SK-N-SH treated with all-trans-retinoic acid at 6 μM for 48 hours (cell line): ENCODE results near the gene PTPRJ.

Experiments used
- ATAC-seq: fragments of 200-7000 bp; cut with Tn5 transposase; 3 replicates; pipeline ENCODE4 v1.9.1; 2020; ENCODE audit warnings: mild to moderate bottlenecking, moderate library complexity
- ARNTL ChIP-seq: fragments of 450-650 bp; formaldehyde crosslinking; IDR thresholded peaks from 2 replicates; pipeline ENCODE4 v1.5.0; 2020; ENCODE audit warnings: low read depth, mild to moderate bottlenecking, moderate library complexity, borderline replicate concordance
- CREB5 ChIP-seq: fragments of 250-450 bp; sonication (Bioruptor Pico); IDR thresholded peaks from 2 replicates; pipeline ENCODE4 v1.5.1; 2020; ENCODE audit warnings: low read depth, mild to moderate bottlenecking, moderate library complexity
- CSDC2 ChIP-seq: fragments of 250-450 bp; sonication (Bioruptor Pico); IDR thresholded peaks from 2 replicates; pipeline ENCODE4 v1.5.0; 2020; ENCODE audit warnings: mild to moderate bottlenecking, moderate library complexity
- ESRRG ChIP-seq: fragments of 250-450 bp; sonication (Bioruptor Pico); IDR thresholded peaks from 2 replicates; pipeline ENCODE4 v1.6.1; 2021; ENCODE audit warnings: mild to moderate bottlenecking
- GLIS3 ChIP-seq: fragments of 250-450 bp; sonication (Bioruptor Pico); IDR thresholded peaks from 2 replicates; pipeline ENCODE4 v1.5.0; 2020; ENCODE audit warnings: mild to moderate bottlenecking, moderate library complexity
- OSR1 ChIP-seq: fragments of 250-450 bp; sonication (Bioruptor Pico); IDR thresholded peaks from 2 replicates; pipeline ENCODE4 v1.8.0; 2022; ENCODE audit warnings: moderate library complexity, mild to moderate bottlenecking, inconsistent platforms
- PPARA ChIP-seq: fragments of 250-450 bp; sonication (Bioruptor Pico); IDR thresholded peaks from 2 replicates; pipeline ENCODE4 v1.5.0; 2020; ENCODE audit warnings: mild to moderate bottlenecking, borderline replicate concordance
- RARB ChIP-seq: fragments of 250-450 bp; sonication (Bioruptor Pico); IDR thresholded peaks from 2 replicates; pipeline ENCODE4 v1.8.0; 2021; ENCODE audit warnings: mild to moderate bottlenecking, moderate library complexity
- SNAI2 ChIP-seq: fragments of 250-450 bp; sonication (Bioruptor Pico); IDR thresholded peaks from 2 replicates; pipeline ENCODE4 v1.5.0; 2020; ENCODE audit warnings: mild to moderate bottlenecking, moderate library complexity
- TCF4 ChIP-seq: fragments of 250-450 bp; sonication (Bioruptor Pico); IDR thresholded peaks from 2 replicates; pipeline ENCODE4 v1.8.0; 2021; ENCODE audit warnings: mild to moderate bottlenecking, moderate library complexity, borderline replicate concordance
- TOX ChIP-seq: fragments of 250-450 bp; sonication (Bioruptor Pico); IDR thresholded peaks from 2 replicates; pipeline ENCODE4 v1.8.0; 2021; ENCODE audit warnings: mild to moderate bottlenecking, moderate library complexity, borderline replicate concordance
- ZC3H10 ChIP-seq: fragments of 250-450 bp; sonication (Bioruptor Pico); IDR thresholded peaks from 2 replicates; pipeline ENCODE4 v1.5.1; 2021; ENCODE audit warnings: mild to moderate bottlenecking, moderate library complexity
- ZFP3 ChIP-seq: fragments of 250-450 bp; sonication (Bioruptor Pico); IDR thresholded peaks from 2 replicates; pipeline ENCODE4 v1.5.0; 2020; ENCODE audit warnings: mild to moderate bottlenecking, moderate library complexity
- ZFP30 ChIP-seq: fragments of 450-650 bp; formaldehyde crosslinking; IDR thresholded peaks from 2 replicates; pipeline ENCODE4 v1.5.0; 2022; ENCODE audit warnings: mild to moderate bottlenecking, moderate library complexity
- ZNF565 ChIP-seq: fragments of 450-650 bp; formaldehyde crosslinking; conservative IDR thresholded peaks from 2 replicates; pipeline ENCODE4 v1.5.0; 2020; ENCODE audit warnings: low read depth, mild to moderate bottlenecking, moderate library complexity
- ZNF8 ChIP-seq: fragments of 450-650 bp; formaldehyde crosslinking; IDR thresholded peaks from 2 replicates; pipeline ENCODE4 v1.5.0; 2020; ENCODE audit warnings: mild to moderate bottlenecking, moderate library complexity
- TF ChIP-seq, protein P1 (sequence below): fragments of 250-450 bp; sonication (Bioruptor Pico); IDR thresholded peaks from 2 replicates; pipeline ENCODE4 v1.5.1; 2021; ENCODE audit warnings: mild to moderate bottlenecking, moderate library complexity
- TF ChIP-seq, protein P2 (sequence below): fragments of 250-450 bp; sonication (Bioruptor Pico); IDR thresholded peaks from 2 replicates; pipeline ENCODE4 v1.8.0; 2021; ENCODE audit warnings: low read depth, mild to moderate bottlenecking, moderate library complexity, borderline replicate concordance
- TF ChIP-seq, protein P3 (sequence below): fragments of 250-450 bp; sonication (Bioruptor Pico); IDR thresholded peaks from 2 replicates; pipeline ENCODE4 v1.5.0; 2020; ENCODE audit warnings: mild to moderate bottlenecking, moderate library complexity

The PTPRJ gene

DNA sequence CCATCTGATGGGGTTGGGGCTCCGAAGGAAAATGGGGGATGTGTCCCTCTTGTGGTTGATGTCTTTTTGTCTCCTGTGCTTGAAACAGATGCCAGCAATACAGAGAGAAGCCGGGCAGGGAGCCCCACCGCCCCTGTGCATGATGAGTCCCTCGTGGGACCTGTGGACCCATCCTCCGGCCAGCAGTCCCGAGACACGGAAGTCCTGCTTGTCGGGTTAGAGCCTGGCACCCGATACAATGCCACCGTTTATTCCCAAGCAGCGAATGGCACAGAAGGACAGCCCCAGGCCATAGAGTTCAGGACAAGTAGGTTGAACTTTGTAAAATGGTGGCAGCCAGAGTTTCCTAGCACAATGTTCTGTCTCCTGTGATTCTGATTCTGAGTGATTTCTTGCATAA lies 144.5 kb downstream of the PTPRJ start (continued):
- TF ChIP-seq, protein P1, sequence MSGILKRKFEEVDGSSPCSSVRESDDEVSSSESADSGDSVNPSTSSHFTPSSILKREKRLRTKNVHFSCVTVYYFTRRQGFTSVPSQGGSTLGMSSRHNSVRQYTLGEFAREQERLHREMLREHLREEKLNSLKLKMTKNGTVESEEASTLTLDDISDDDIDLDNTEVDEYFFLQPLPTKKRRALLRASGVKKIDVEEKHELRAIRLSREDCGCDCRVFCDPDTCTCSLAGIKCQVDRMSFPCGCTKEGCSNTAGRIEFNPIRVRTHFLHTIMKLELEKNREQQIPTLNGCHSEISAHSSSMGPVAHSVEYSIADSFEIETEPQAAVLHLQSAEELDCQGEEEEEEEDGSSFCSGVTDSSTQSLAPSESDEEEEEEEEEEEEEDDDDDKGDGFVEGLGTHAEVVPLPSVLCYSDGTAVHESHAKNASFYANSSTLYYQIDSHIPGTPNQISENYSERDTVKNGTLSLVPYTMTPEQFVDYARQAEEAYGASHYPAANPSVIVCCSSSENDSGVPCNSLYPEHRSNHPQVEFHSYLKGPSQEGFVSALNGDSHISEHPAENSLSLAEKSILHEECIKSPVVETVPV (CRISPR knock-in tag): no peak

DNA sequence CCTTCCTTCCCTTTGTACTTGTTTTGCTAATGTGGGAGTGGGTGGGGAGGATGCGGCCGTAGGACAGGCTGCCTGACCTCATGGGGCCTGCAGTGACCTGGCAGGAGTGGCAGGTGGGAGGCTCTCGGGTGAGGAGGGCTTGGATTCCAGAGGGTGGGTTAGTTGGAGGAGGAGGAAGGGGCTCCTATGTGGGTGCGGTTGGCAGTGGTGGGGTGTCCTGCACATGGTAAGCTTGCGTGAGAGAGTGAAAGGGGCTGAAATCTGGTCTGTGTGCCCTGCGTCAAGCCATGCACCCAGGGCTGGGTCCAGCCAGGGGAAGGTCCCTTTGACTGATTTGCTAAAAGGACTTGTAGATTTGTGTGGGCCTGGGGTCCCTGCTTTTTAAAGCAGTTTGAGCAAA lies 145.5 kb downstream of the PTPRJ start:
- TF ChIP-seq ZNF8 (CRISPR knock-in tag): no peak
- no peak for TF ChIP-seq PPARA (CRISPR knock-in tag)
- TF ChIP-seq ARNTL: no peak
- TF ChIP-seq RARB (CRISPR knock-in tag): no peak
- TF ChIP-seq ZC3H10 (CRISPR knock-in tag): no peak
- no peak for TF ChIP-seq TCF4 (CRISPR knock-in tag)
- no peak for TF ChIP-seq ZFP3
- TF ChIP-seq ZFP30: no peak
- TF ChIP-seq, protein P2, sequence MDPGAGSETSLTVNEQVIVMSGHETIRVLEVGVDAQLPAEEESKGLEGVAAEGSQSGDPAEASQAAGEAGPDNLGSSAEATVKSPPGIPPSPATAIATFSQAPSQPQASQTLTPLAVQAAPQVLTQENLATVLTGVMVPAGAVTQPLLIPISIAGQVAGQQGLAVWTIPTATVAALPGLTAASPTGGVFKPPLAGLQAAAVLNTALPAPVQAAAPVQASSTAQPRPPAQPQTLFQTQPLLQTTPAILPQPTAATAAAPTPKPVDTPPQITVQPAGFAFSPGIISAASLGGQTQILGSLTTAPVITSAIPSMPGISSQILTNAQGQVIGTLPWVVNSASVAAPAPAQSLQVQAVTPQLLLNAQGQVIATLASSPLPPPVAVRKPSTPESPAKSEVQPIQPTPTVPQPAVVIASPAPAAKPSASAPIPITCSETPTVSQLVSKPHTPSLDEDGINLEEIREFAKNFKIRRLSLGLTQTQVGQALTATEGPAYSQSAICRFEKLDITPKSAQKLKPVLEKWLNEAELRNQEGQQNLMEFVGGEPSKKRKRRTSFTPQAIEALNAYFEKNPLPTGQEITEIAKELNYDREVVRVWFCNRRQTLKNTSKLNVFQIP: no peak
- TF ChIP-seq ZNF565 (CRISPR knock-in tag): no peak
- TF ChIP-seq, protein P1 (CRISPR knock-in tag): no peak
- no peak for TF ChIP-seq GLIS3 (CRISPR knock-in tag)
- no peak for TF ChIP-seq ESRRG (CRISPR knock-in tag)
- TF ChIP-seq, protein P3, sequence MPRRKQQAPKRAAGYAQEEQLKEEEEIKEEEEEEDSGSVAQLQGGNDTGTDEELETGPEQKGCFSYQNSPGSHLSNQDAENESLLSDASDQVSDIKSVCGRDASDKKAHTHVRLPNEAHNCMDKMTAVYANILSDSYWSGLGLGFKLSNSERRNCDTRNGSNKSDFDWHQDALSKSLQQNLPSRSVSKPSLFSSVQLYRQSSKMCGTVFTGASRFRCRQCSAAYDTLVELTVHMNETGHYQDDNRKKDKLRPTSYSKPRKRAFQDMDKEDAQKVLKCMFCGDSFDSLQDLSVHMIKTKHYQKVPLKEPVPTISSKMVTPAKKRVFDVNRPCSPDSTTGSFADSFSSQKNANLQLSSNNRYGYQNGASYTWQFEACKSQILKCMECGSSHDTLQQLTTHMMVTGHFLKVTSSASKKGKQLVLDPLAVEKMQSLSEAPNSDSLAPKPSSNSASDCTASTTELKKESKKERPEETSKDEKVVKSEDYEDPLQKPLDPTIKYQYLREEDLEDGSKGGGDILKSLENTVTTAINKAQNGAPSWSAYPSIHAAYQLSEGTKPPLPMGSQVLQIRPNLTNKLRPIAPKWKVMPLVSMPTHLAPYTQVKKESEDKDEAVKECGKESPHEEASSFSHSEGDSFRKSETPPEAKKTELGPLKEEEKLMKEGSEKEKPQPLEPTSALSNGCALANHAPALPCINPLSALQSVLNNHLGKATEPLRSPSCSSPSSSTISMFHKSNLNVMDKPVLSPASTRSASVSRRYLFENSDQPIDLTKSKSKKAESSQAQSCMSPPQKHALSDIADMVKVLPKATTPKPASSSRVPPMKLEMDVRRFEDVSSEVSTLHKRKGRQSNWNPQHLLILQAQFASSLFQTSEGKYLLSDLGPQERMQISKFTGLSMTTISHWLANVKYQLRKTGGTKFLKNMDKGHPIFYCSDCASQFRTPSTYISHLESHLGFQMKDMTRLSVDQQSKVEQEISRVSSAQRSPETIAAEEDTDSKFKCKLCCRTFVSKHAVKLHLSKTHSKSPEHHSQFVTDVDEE: no peak
- no peak for TF ChIP-seq TOX
- no peak for TF ChIP-seq CSDC2 (CRISPR knock-in tag)
- no peak for TF ChIP-seq SNAI2 (CRISPR knock-in tag)
- ATAC-seq: no peak

DNA sequence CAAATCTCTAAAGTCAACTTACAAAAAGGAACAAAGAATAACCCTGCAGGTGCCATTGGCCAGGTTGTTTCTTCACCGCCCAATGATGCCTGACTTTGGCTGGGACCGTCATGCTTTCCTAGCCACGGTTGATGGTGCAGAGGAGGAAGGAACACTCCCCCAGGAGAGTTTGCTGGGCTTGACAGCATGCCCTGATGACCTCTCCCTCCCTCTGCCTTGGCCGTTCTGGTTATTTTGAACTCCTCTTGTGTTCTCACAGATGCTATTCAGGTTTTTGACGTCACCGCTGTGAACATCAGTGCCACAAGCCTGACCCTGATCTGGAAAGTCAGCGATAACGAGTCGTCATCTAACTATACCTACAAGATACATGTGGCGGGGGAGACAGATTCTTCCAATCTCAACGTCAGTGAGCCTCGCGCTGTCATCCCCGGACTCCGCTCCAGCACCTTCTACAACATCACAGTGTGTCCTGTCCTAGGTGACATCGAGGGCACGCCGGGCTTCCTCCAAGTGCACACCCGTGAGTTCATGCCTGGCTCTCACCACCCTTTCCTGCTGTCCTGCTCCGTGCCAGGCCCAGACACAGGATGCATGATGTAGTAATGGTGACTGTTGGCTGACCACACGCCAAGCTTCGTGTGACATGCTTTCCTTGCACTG lies 147.3 kb downstream of the PTPRJ start:
- TF ChIP-seq OSR1 (CRISPR knock-in tag) (no peak), TCF4 (CRISPR knock-in tag) (no peak), CREB5 (CRISPR knock-in tag) (no peak), ARNTL (no peak), ZFP30 (no peak), ZNF565 (CRISPR knock-in tag) (no peak)
- TF ChIP-seq, protein P3: no peak
- TF ChIP-seq, protein P1 (CRISPR knock-in tag): no peak
- TF ChIP-seq, protein P2: no peak

More for the DNA sequence above, 147.3 kb downstream of the PTPRJ start:
- ATAC-seq: no peak
